Tibial artery (tissue), 4 donors: ENCODE results near the gene NRCAM.

Source experiments
- DNase-seq, 2 donors: peaks; one replicate each; pipeline ENCODE4 v3.0.0-alpha.2; 2019
- H3K27ac ChIP-seq, 2 donors: fragments of 200-600 bp; sonication (generic) in 1 of 2; 1 replicate in 1 of 2; 2 replicates in 1 of 2; pipeline ENCODE4 v1.5.1; 2018 to 2019; ENCODE audit warnings: mild to moderate bottlenecking in 1 of 2
- H3K27me3 ChIP-seq, 2 donors: fragments of 200-600 bp; sonication (generic) in 1 of 2; one replicate each; pipeline versions ENCODE4 v1.5.1 to v1.6.0; 2016 to 2019
- H3K36me3 ChIP-seq, 3 donors: fragments of 200-600 bp; sonication (generic) in 2 of 3; one replicate each; pipeline ENCODE4 v1.5.1; 2016 to 2019; ENCODE audit warnings: mild to moderate bottlenecking in 2 of 3
- H3K4me1 ChIP-seq, 4 donors: fragments of 200-600 bp; sonication (generic) in 2 of 4; 1 replicate in 3 of 4; 2 replicates in 1 of 4; pipeline ENCODE4 v1.5.1; 2016 to 2019
- H3K4me3 ChIP-seq, 2 donors: fragments of 200-600 bp; sonication (generic) in 1 of 2; 1 replicate in 1 of 2; 2 replicates in 1 of 2; pipeline ENCODE4 v1.5.1; 2018 to 2019; ENCODE audit warnings: mild to moderate bottlenecking in 2 of 2
- H3K9me3 ChIP-seq, 3 donors: fragments of 200-600 bp; sonication (generic) in 1 of 3; one replicate each; pipeline ENCODE4 v1.5.1; 2016 to 2019
- intact Hi-C: fragments of 100-400 bp; cut with DNase I; formaldehyde crosslinking; loops from one replicate; pipeline ENCODE4 v1.15.0; 2023; ENCODE audit warnings: low total_unique reads
- TF ChIP-seq, protein P1 (sequence below), 2 experiments: fragments of 200-600 bp in 1 of 2; fragments of 450-650 bp in 1 of 2; IDR thresholded peaks; one replicate each; pipeline ENCODE4 v1.5.1; 2017 to 2019; ENCODE audit warnings: antibody characterized with exemption in 2 of 2, mild to moderate bottlenecking in 1 of 2, moderate library complexity in 1 of 2

The NRCAM gene

DNA sequence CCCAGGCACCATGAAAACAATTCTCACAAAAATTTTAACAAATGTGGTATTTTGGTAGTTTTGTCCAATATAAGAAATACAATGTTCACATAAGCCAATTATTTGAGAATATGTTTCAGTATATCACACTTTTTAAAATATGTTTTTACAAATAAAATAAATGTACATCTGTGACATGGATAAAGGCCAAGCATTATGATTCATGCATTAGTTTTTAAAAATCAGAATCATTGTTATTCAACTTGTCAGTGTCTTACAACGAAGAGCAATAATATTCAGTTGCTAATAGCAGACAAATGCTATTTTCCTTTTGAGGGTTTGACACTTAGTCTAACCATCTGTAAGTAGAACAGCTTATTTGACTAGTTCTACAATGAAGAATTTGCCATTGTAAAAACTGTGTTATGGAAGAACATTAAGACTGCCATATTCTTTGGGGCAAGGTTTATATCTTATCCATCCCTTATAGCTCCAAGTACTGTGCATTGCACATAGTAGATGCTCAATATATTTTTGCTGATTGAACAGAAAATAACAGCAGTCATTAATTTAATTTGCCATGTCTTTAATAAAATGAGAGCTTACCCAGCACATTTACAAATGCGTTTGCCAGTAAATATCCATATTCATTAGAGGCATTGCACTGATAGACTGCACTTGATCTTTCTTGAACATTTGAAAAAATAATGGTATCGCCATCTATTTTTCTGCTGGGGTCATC lies 258.7 kb downstream of the NRCAM start:
- intact Hi-C loops, result no loop called here
- no peak overlapping the region for H3K4me3 ChIP-seq
- TF ChIP-seq, protein P1, sequence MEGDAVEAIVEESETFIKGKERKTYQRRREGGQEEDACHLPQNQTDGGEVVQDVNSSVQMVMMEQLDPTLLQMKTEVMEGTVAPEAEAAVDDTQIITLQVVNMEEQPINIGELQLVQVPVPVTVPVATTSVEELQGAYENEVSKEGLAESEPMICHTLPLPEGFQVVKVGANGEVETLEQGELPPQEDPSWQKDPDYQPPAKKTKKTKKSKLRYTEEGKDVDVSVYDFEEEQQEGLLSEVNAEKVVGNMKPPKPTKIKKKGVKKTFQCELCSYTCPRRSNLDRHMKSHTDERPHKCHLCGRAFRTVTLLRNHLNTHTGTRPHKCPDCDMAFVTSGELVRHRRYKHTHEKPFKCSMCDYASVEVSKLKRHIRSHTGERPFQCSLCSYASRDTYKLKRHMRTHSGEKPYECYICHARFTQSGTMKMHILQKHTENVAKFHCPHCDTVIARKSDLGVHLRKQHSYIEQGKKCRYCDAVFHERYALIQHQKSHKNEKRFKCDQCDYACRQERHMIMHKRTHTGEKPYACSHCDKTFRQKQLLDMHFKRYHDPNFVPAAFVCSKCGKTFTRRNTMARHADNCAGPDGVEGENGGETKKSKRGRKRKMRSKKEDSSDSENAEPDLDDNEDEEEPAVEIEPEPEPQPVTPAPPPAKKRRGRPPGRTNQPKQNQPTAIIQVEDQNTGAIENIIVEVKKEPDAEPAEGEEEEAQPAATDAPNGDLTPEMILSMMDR (IDR thresholded peaks at IDR 0.05), result no peak
- H3K9me3 ChIP-seq, result no peaks in the 10 kb centered on the region
- H3K36me3 ChIP-seq, result no peaks in the 10 kb centered on the region
- DNase-seq, result no peak
- H3K4me1 ChIP-seq, result no peaks in the 10 kb centered on the region
- H3K27me3 ChIP-seq, result no peaks in the 10 kb centered on the region
- H3K27ac ChIP-seq, result no peak overlapping the region

DNA sequence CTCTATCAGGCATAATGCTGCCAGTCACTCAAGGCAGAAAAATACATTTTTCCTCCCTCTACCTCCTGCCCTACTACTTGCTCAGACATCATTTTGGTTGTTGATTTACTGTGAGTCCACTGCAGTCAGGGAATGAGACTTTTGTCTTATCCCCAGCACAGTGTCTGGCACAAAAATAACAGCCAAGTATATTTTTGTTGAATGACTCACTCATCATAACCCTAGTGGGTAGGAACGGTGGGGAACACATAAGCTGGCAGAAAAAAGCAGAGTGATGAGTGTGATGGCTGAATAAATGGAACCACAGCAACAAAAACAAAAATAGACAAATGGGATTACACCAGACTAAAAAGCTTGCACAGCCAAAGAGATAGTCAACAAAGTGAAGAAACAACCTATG lies 260.2 kb downstream of the NRCAM start:
- TF ChIP-seq, protein P1 (IDR thresholded peaks at IDR 0.05), result no peak
- H3K4me3 ChIP-seq, result no peak overlapping the region
- no peak for DNase-seq
- no peaks in the 10 kb centered on the region for H3K27me3 ChIP-seq
- no peaks in the 10 kb centered on the region for H3K36me3 ChIP-seq
- intact Hi-C loops, result no loop called here
- no peaks in the 10 kb centered on the region for H3K9me3 ChIP-seq
- no peaks in the 10 kb centered on the region for H3K4me1 ChIP-seq
- no peak overlapping the region for H3K27ac ChIP-seq

DNA sequence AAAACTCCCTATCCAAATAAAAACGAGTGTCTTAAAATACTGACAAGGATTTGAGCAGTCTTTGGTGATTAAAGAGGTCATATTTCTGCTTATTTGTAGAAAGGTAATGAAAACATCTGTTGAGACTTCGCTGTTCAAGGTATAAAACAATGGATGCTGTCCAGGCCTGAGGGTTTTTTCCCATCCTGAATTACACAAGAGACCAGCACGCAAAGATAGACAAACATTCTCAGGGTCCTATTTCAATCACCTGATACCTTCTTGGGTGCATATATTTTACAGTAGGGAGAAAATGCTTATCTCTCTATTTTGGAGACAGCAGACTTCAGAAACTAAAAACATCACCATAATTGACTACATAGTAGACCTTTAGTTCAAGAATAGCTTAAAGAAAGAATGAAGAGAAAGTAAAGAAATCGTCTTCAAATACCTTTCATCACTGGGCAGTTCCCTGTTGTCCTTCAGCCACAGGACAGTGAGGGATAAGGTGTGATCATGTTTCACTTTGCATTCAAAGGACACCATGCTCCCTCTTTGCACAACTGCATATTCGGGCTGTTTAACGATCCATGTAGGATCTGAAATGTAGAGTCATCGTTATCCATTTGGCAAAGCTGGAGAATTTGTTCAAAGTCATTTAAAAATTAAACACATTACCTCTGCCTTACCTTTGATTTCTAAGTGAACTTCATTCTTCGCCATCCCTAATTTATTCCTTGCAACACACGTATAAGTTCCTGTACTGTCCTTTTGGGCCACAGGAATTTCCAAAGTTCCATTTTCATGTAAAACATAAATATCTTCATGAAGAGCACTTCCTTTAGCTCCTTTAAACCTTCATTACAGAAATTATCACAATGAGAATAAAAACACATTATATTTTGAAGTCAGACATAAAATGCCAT lies 262.4 kb downstream of the NRCAM start:
- DNase-seq, result no peak
- Histone ChIP-seq H3K27ac (no peak overlapping the region), H3K36me3 (no peaks in the 10 kb centered on the region), H3K4me1 (no peaks in the 10 kb centered on the region), H3K4me3 (no peak overlapping the region), H3K27me3 (no peaks in the 10 kb centered on the region), H3K9me3 (no peaks in the 10 kb centered on the region)
- intact Hi-C loops, result no loop called here
- TF ChIP-seq, protein P1 (IDR thresholded peaks at IDR 0.05), result no peak

DNA sequence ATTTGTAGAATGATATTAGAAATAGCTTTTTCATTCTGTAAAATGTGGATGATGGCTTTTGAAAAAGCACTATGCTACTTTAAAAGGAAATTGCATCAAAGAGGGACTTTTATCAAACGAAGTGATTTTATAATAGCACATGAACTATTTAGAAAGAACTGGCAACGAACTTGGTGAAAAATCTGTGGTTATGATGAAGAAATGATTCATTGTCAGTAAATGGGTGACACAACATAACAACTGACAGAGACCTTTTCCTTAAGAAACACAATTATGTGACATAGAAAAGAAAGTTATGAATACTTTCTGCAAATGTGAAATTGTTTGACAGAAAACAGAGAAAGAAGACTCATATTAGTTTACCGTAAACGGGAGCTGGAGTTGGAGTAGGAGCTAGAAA lies 265.3 kb downstream of the NRCAM start:
- intact Hi-C loops, result no loop called here
- no peaks in the 10 kb centered on the region for H3K9me3 ChIP-seq
- no peaks in the 10 kb centered on the region for H3K27me3 ChIP-seq
- no peak for DNase-seq
- H3K27ac ChIP-seq, result no peak overlapping the region
- no peaks in the 10 kb centered on the region for H3K4me1 ChIP-seq
- H3K4me3 ChIP-seq, result no peak overlapping the region
- no peaks in the 10 kb centered on the region for H3K36me3 ChIP-seq
- TF ChIP-seq, protein P1 (IDR thresholded peaks at IDR 0.05), result no peak

DNA sequence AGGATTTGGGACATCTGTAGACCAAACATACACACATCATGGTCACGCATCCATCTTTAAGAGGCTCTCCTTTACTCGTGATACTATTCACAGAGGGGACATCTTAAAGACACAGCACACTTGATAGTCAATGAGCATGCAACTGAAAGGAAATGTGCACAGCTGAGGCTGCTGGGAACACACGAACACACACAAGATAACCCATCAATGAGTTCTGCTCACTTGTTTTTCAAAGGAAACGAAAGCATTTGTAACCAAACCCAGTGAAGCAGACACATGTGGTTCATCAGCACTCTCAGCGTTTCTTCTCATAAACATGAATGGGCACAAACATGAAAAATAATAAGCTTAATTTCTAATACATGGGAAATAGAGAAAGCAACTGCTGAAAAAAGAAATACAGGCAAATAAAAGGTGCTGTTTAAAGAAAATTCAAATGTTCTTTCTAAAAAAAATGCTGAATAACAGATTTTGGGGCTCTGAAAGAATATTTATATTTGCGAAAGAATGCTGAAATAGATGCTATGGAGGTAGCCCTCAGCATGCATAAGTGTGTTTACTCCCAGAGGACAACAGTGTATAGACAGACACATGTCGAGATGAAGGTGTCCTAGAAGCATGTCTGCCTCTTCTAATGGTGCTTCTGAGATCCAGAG lies 266.4 kb downstream of the NRCAM start:
- no peak overlapping the region for H3K4me3 ChIP-seq
- no peak overlapping the region for H3K27ac ChIP-seq
- intact Hi-C loops, result no loop called here
- no peaks in the 10 kb centered on the region for H3K9me3 ChIP-seq
- TF ChIP-seq, protein P1 (IDR thresholded peaks at IDR 0.05), result no peak
- no peak for DNase-seq
- H3K4me1 ChIP-seq, result no peaks in the 10 kb centered on the region
- H3K36me3 ChIP-seq, result no peaks in the 10 kb centered on the region
- H3K27me3 ChIP-seq, result no peaks in the 10 kb centered on the region
